GM12878 (cell line): ENCODE data around the gene STK4. TPM values are rescaled to one million over a fixed set of nuclear protein-coding genes. Genes with fewer than 3 reads are reported as not detected.

Experiments
- ATAC-seq: fragments of 200-7000 bp; cut with Tn5 transposase; 3 replicates; pipeline ENCODE4 v1.9.1; 2020; ENCODE audit warnings: mild to moderate bottlenecking, moderate library complexity
- BruUV-seq: library from RNA; stranded (reverse); fragments of 400-500 nt; replicated peaks from 2 replicates; lab custom pipeline; 2021; lab: Mats Ljungman, UMichigan
- CTCF ChIA-PET: fragments of 300-600 bp; sonication (Branson Sonifier 250); formaldehyde crosslinking; extraction: SDS; loops from one replicate; lab custom pipeline; 2021; ENCODE audit warnings: inconsistent platforms; lab: Yijun Ruan, JAX
- POLR2A ChIA-PET: fragments of 350-600 bp; formaldehyde crosslinking; extraction: SDS; loops from one replicate; lab custom pipeline; 2021; ENCODE audit warnings: inconsistent platforms; lab: Charles Lee
- RAD21 ChIA-PET: fragments of 300-600 bp; sonication (Branson Sonifier 250); formaldehyde crosslinking; loops from one replicate; lab custom pipeline; 2023; ENCODE audit warnings: antibody characterized with exemption; ENCODE audit not compliant: unreplicated experiment; lab: Charles Lee
- SMC1A ChIA-PET: fragments of 300-600 bp; sonication (Branson Sonifier 250); formaldehyde crosslinking; loops from one replicate; lab custom pipeline; 2023; ENCODE audit not compliant: unreplicated experiment, uncharacterized antibody; lab: Charles Lee
- DNase-seq: peaks from one replicate; pipeline ENCODE4 v3.0.0-alpha.2; 2011; ENCODE audit warnings: low read depth, low spot score
- FAIRE-seq: peaks from 3 replicates; lab custom pipeline; 2011; peaks lifted over from hg19 to GRCh38; lab: Jason Lieb, UNC
- H2AFZ ChIP-seq: 2 replicates; pipeline ENCODE4 v1.6.0; 2011; ENCODE audit warnings: low read depth, low read length, control low read depth; ENCODE audit not compliant: control insufficient read depth
- H3K27ac ChIP-seq: 2 replicates; pipeline ENCODE4 v1.5.1; 2011; ENCODE audit warnings: control low read depth; ENCODE audit not compliant: control insufficient read depth, insufficient read depth
- H3K27me3 ChIP-seq, 2 experiments: replicated peaks in 1 of 2; 2 replicates each; pipeline versions ENCODE4 v1.6.0 to v1.6.1; 2011; ENCODE audit warnings: low read length in 1 of 2; ENCODE audit not compliant: control insufficient read depth in 2 of 2, insufficient read depth in 2 of 2
- H3K36me3 ChIP-seq, 2 experiments: 2 replicates each; pipeline ENCODE4 v1.5.1; 2011; ENCODE audit warnings: low read length in 1 of 2; ENCODE audit not compliant: control insufficient read depth in 2 of 2, insufficient read depth in 2 of 2
- H3K4me1 ChIP-seq: 2 replicates; pipeline ENCODE4 v1.6.1; 2011; ENCODE audit warnings: mild to moderate bottlenecking, low read length, moderate library complexity, mixed read lengths; ENCODE audit not compliant: control insufficient read depth, insufficient read depth
- H3K4me2 ChIP-seq: 2 replicates; pipeline ENCODE4 v1.6.0; 2011; ENCODE audit warnings: control low read depth; ENCODE audit not compliant: control insufficient read depth, insufficient read depth
- H3K4me3 ChIP-seq: fragments of 200-600 bp; sonication (generic); 2 replicates; pipeline ENCODE4 v1.5.1; 2016
- H3K79me2 ChIP-seq: 2 replicates; pipeline ENCODE4 v1.6.0; 2011; ENCODE audit warnings: low read length; ENCODE audit not compliant: control insufficient read depth, insufficient read depth
- H3K9ac ChIP-seq: 2 replicates; pipeline ENCODE4 v1.8.0; 2011; ENCODE audit warnings: low read length, control low read depth, mixed read lengths; ENCODE audit not compliant: control insufficient read depth, insufficient read depth
- H3K9me3 ChIP-seq: replicated peaks from 3 replicates; pipeline ENCODE4 v1.5.1; 2011; ENCODE audit warnings: mild to moderate bottlenecking, low read length; ENCODE audit not compliant: control insufficient read depth, insufficient read depth
- H4K20me1 ChIP-seq: 2 replicates; pipeline ENCODE4 v1.6.0; 2011; ENCODE audit not compliant: control insufficient read depth, insufficient read depth
- DPF2 ChIP-seq: fragments of 450-650 bp; IDR thresholded peaks from 2 replicates; pipeline ENCODE4 v1.6.1; 2017; ENCODE audit warnings: mild to moderate bottlenecking
- RAD21 ChIP-seq: IDR thresholded peaks from 2 replicates; pipeline ENCODE4 v1.6.1; 2011; ENCODE audit warnings: mild to moderate bottlenecking, low read depth, low read length, moderate library complexity; ENCODE audit not compliant: insufficient read depth
- RUNX3 ChIP-seq: IDR thresholded peaks from 2 replicates; pipeline ENCODE4 v1.6.1; 2012; ENCODE audit warnings: low read length, inconsistent platforms
- TARDBP ChIP-seq: IDR thresholded peaks from 2 replicates; pipeline ENCODE4 v1.6.1; 2016; ENCODE audit warnings: borderline replicate concordance
- WGBS: methylation state at CpG from one replicate; pipeline ENCODE4 v1.1.6; 2016; ENCODE audit warnings: low lambda C conversion rate; ENCODE audit not compliant: insufficient replicate concordance, insufficient coverage; ENCODE audit errors: missing lambda C conversion rate; 5-methylcytosine and 5-hydroxymethylcytosine counted together
- in situ Hi-C: fragments of 300-500 bp; cut with MboI; formaldehyde crosslinking; loops from 9 replicates; pipeline ENCODE4 v1.14.3; 2018; ENCODE audit warnings: mixed read lengths
- intact Hi-C: fragments of 100-400 bp; cut with micrococcal nuclease; formaldehyde crosslinking; loops from one replicate; pipeline ENCODE4 v1.14.2; 2022; ENCODE audit not compliant: unreplicated experiment
- polyA plus RNA-seq, 11 experiments: library from polyadenylated mRNA; depleted of rRNA in 4 of 11; unstranded in 6 of 11; stranded (reverse) in 5 of 11; fragments of >200 nt; fragmentation: Nextera tagmentation in 4 of 11; fragmentation: Illumina TruSeq in 1 of 11; extraction: Ambion mirVana in 4 of 11; extraction: Trizol in 1 of 11; gene quantifications; 1 replicate in 1 of 11; 2 replicates in 10 of 11; pipeline versions ENCODE4 v1.2.1 to v1.2.3, GENCODE V29; 2011 to 2016; ENCODE audit warnings: inconsistent platforms in 2 of 11, missing spikeins in 2 of 11, low read depth in 1 of 11
- total RNA-seq, 4 experiments: library from RNA; depleted of rRNA in 3 of 4; stranded (reverse); fragments of >200 nt in 3 of 4; fragmentation: Illumina TruSeq in 1 of 4; extraction: Trizol in 1 of 4; gene quantifications; 2 replicates each; pipeline versions ENCODE4 v1.2.1 to v1.2.3, GENCODE V29; 2013 to 2021
- TF ChIP-seq, protein P1 (sequence below): fragments of 450-650 bp; IDR thresholded peaks from 2 replicates; pipeline ENCODE4 v1.6.1; 2017; ENCODE audit warnings: mild to moderate bottlenecking

STK4 gene
- total and polyA plus RNA-seq, 10 of the 15 experiments (the other 5 are each of a cell fraction or from before 2014, with no cell fraction given): 24.0 to 135 (median 89.7) TPM

DNA sequence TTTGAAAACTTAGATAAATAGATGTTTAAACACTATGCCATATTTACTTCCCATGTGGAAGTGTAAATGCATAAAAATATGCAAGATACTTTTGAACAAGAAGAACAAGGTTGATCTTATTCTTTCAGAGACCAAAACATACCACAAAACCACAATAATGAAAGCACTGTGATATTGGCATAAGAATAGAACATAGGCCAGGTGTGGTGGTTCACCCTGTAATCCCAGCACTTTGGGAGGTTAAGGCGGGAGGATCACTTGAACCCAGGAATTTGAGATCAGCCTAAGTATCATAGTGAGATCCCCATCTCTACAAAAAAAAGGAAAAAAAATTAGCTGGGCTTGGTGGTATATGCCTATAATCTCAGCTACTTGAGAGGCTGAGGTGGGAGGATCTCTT, 68.1 kb downstream of the STK4 start:
- ChIA-PET CTCF (interaction anchor here (1.1 to 3.0 kb wide), 6 partner anchors 8 to 257 kb away, joined by 3 to 19 read pairs (median 5); no protein-coding TSS in a partner anchor), SMC1A (interaction anchor here (1.6 to 2.3 kb wide), 2 partner anchors 9 to 61 kb away, joined by 12 read pairs; no protein-coding TSS in a partner anchor), RAD21 (interaction anchor here (0.9 kb wide), 1 partner anchor 10 kb away, joined by 3 read pairs; no protein-coding TSS in a partner anchor), POLR2A (no interaction called here)
- in situ Hi-C loops (no loop called here), intact Hi-C loops (no loop called here)
- H3K4me1 ChIP-seq: peaks cover 9% of the 10 kb centered on the region
- peak; percentile 81 for TF ChIP-seq RUNX3
- TF ChIP-seq RAD21: no peak
- TF ChIP-seq DPF2: no peak
- H3K27ac ChIP-seq: no peak overlapping the region
- H3K9me3 ChIP-seq: peaks cover 7% of the 10 kb centered on the region; the same call in 2 of the 3 replicates
- peaks cover 3 to 39% of the 10 kb centered on the region in 2 experiments; a peak in 3 of 4 replicates for H3K36me3 ChIP-seq
- H3K79me2 ChIP-seq: peaks cover 19% of the 10 kb centered on the region
- no peak overlapping the region for H3K4me3 ChIP-seq
- no peak overlapping the region for H2AFZ ChIP-seq
- H3K9ac ChIP-seq: no peak overlapping the region
- no peak for FAIRE-seq
- H4K20me1 ChIP-seq: no peaks in the 10 kb centered on the region; the same call in 1 of the 2 replicates
- WGBS: 100% methylated on average over 1 of the region's 1 CpG
- no TSS peak for BruUV-seq
- ATAC-seq: no peak; the same call in 2 of the 3 replicates
- no peak overlapping the region for H3K4me2 ChIP-seq
- H3K27me3 ChIP-seq: no peaks in the 10 kb centered on the region
- no peak for DNase-seq

DNA sequence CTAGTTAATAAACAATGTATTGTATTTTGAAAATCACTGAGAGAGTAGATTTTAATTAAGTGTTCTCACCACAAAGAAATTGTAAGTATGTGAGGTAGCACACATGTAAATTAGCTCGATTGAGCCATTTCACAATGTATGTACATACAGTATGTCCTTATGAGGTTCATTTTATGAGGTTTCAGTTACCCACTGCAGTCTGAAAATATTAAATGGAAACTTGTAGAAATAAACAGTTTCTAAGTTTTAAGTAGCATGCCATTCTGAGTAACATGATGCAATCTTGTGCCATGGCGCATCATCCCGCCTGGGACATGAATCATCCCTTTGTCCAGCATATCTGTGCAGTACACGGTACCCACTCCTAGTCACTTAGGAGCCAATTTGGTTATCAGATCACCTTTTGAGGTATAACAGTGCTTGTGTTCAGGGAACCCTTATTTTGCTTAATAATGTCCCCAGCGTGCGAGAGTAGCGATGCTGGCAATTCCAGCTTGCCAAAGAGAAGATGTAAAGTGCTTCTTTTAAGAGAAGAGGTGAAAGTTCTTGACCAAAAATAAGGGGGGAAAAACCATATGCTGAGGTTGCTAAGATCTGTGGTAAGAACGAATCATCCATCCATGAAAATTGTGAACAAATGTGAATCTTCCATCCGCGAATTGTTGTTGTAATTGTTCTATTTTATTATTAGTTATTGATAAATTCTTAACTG, 69.9 kb downstream of the STK4 start:
- Histone ChIP-seq H3K9ac (no peak overlapping the region), H3K4me1 (peaks cover 9% of the 10 kb centered on the region), H2AFZ (no peak overlapping the region), H3K27me3 (no peaks in the 10 kb centered on the region), H3K4me2 (no peak overlapping the region), H3K36me3 (peaks cover 2 to 34% of the 10 kb centered on the region in 2 experiments; a peak in 3 of 4 replicates), H3K27ac (no peak overlapping the region), H3K9me3 (peaks cover 7% of the 10 kb centered on the region; the same call in 2 of the 3 replicates), H3K4me3 (no peak overlapping the region), H4K20me1 (no peaks in the 10 kb centered on the region; the same call in 1 of the 2 replicates), H3K79me2 (peaks cover 19% of the 10 kb centered on the region)
- intact Hi-C loops: loop anchor here (5.0 kb wide), 1 partner anchor 256 kb away; no protein-coding TSS in a partner anchor
- ChIA-PET RAD21 (no interaction called here), POLR2A (interaction anchor here (1.0 kb wide), 1 partner anchor 13 kb away, joined by 3 read pairs; no protein-coding TSS in a partner anchor), CTCF (interaction anchor here (1.0 to 3.9 kb wide), 6 partner anchors 8 to 59 kb away, joined by 3 to 20 read pairs (median 9); no protein-coding TSS in a partner anchor), SMC1A (interaction anchor here (0.6 to 2.3 kb wide), 6 partner anchors 8 to 124 kb away, joined by 3 to 12 read pairs (median 6); no protein-coding TSS in a partner anchor)
- DNase-seq: no peak
- TF ChIP-seq, protein P1, sequence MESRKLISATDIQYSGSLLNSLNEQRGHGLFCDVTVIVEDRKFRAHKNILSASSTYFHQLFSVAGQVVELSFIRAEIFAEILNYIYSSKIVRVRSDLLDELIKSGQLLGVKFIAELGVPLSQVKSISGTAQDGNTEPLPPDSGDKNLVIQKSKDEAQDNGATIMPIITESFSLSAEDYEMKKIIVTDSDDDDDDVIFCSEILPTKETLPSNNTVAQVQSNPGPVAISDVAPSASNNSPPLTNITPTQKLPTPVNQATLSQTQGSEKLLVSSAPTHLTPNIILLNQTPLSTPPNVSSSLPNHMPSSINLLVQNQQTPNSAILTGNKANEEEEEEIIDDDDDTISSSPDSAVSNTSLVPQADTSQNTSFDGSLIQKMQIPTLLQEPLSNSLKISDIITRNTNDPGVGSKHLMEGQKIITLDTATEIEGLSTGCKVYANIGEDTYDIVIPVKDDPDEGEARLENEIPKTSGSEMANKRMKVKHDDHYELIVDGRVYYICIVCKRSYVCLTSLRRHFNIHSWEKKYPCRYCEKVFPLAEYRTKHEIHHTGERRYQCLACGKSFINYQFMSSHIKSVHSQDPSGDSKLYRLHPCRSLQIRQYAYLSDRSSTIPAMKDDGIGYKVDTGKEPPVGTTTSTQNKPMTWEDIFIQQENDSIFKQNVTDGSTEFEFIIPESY: peak; percentile 10; the same call in 1 of the 2 replicates
- TF ChIP-seq TARDBP: no peak
- ATAC-seq: no peak
- BruUV-seq: no TSS peak
- no peak for FAIRE-seq
- 93% methylated on average over 10 of the region's 10 CpGs for WGBS
- in situ Hi-C loops: no loop called here
